OCI-LY3 (cell line): ENCODE results near the gene HOXD13.

Experiments used
- EZH2phosphoT487 ChIP-seq: fragments of 200-600 bp; shearing (Covaris generic); IDR thresholded peaks from 2 replicates; pipeline ENCODE4 v1.6.1; 2018; ENCODE audit warnings: antibody characterized with exemption, mixed run types, low read depth
- TF ChIP-seq, protein P1 (sequence below): fragments of 200-600, 300-600 bp; sonication (generic); IDR thresholded peaks from 2 replicates; pipeline ENCODE4 v1.5.1; 2014; ENCODE audit warnings: antibody characterized with exemption, low read length, low read depth

DNA sequence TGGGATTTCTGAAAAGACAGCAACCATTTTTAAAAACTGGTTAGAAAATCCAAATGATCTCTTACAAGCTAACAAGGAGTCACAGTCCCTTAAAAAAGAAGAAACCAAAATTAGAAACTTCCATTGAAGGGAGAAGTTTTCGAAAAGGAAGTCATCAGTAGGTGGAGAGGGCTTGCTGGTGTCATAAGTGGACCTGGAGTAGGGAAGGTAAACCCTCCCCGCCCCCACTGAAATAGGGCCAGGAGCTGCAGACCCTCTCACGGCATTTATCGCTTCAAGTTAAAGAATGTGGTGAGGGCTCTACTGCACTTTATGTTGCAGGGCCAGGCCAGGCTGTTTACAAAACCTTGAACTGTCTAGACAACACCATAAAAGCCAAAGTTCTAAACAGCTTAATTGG is 17.4 kb downstream of the HOXD13 start:
- TF ChIP-seq, protein P1, sequence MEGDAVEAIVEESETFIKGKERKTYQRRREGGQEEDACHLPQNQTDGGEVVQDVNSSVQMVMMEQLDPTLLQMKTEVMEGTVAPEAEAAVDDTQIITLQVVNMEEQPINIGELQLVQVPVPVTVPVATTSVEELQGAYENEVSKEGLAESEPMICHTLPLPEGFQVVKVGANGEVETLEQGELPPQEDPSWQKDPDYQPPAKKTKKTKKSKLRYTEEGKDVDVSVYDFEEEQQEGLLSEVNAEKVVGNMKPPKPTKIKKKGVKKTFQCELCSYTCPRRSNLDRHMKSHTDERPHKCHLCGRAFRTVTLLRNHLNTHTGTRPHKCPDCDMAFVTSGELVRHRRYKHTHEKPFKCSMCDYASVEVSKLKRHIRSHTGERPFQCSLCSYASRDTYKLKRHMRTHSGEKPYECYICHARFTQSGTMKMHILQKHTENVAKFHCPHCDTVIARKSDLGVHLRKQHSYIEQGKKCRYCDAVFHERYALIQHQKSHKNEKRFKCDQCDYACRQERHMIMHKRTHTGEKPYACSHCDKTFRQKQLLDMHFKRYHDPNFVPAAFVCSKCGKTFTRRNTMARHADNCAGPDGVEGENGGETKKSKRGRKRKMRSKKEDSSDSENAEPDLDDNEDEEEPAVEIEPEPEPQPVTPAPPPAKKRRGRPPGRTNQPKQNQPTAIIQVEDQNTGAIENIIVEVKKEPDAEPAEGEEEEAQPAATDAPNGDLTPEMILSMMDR: no peak
- no peak for TF ChIP-seq EZH2phosphoT487
